HCT116 (cell line): ENCODE results near the gene SAMD1. TPM values are rescaled to one million over a fixed set of nuclear protein-coding genes. Genes with fewer than 3 reads are reported as not detected.

Experiments
- ATAC-seq: fragments of 200-7000 bp; cut with Tn5 transposase; 2 replicates; pipeline ENCODE4 v1.9.1; 2020; ENCODE audit warnings: mild to moderate bottlenecking, moderate library complexity
- BruUV-seq: library from RNA; stranded (reverse); fragments of 400-500 nt; replicated peaks from 2 replicates; lab custom pipeline; 2021; lab: Mats Ljungman, UMichigan
- CTCF ChIA-PET: fragments of 300-600 bp; sonication (Branson Sonifier 250); formaldehyde crosslinking; loops from one replicate; lab custom pipeline; 2021; ENCODE audit warnings: antibody characterized with exemption; lab: Charles Lee
- POLR2A ChIA-PET: fragments of 300-600, 350-600 bp; sonication (Branson Sonifier 250); formaldehyde crosslinking; loops from one replicate; lab custom pipeline; 2021; ENCODE audit warnings: antibody characterized with exemption; lab: Charles Lee
- RAD21 ChIA-PET, 2 experiments: fragments of 300-600 bp; sonication (Branson Sonifier 250); formaldehyde crosslinking; loops; one replicate each; lab custom pipeline; 2023; ENCODE audit warnings: low total read pairs in 2 of 2; ENCODE audit not compliant: uncharacterized antibody in 2 of 2, unreplicated experiment in 2 of 2, low non-redundant PET in 1 of 2; lab: Charles Lee
- DNase-seq: peaks from one replicate; pipeline ENCODE4 v3.0.0-alpha.2; 2010; ENCODE audit warnings: low read depth, low spot score
- H2AFZ ChIP-seq: fragments of 200-600 bp; shearing (Covaris generic), sonication (generic); 2 replicates; pipeline ENCODE4 v1.6.1; 2017; ENCODE audit warnings: low read depth, mixed run types, mixed read lengths, antibody characterized with exemption, low read length; ENCODE audit not compliant: poor library complexity, severe bottlenecking
- H3K27ac ChIP-seq: 2 replicates; pipeline ENCODE4 v1.5.1; 2012; ENCODE audit warnings: low read depth, low read length
- H3K27me3 ChIP-seq: fragments of 200-600 bp; sonication (generic); 2 replicates; pipeline ENCODE4 v1.6.1; 2016; ENCODE audit warnings: mixed run types, low read length, mixed read lengths; ENCODE audit not compliant: insufficient read depth
- H3K36me3 ChIP-seq, 2 experiments: fragments of 200-500 bp in 1 of 2; fragments of 200-600 bp in 1 of 2; sonication (Bioruptor generic) in 1 of 2; sonication (generic) in 1 of 2; 2 replicates each; pipeline versions ENCODE4 v1.5.1 to v1.6.1; 2014 to 2016; ENCODE audit warnings: low read length in 2 of 2, inconsistent platforms in 1 of 2, mixed read lengths in 1 of 2, mixed run types in 1 of 2; ENCODE audit not compliant: insufficient read depth in 2 of 2, control insufficient read depth in 1 of 2
- H3K4me1 ChIP-seq, 2 experiments: fragments of 200-600 bp in 1 of 2; sonication (generic) in 1 of 2; 2 replicates each; pipeline versions ENCODE4 v1.5.1 to v1.6.1; 2012 to 2017; ENCODE audit warnings: low read length in 2 of 2, inconsistent platforms in 1 of 2, mild to moderate bottlenecking in 1 of 2, mixed read lengths in 1 of 2, mixed run types in 1 of 2, moderate library complexity in 1 of 2; ENCODE audit not compliant: insufficient read depth in 2 of 2, control insufficient read depth in 1 of 2
- H3K4me2 ChIP-seq: fragments of 200-600 bp; sonication (generic); 2 replicates; pipeline ENCODE4 v1.6.1; 2017; ENCODE audit warnings: mixed run types, low read length, mixed read lengths
- H3K4me3 ChIP-seq, 2 experiments: fragments of 200-600 bp in 1 of 2; sonication (generic) in 1 of 2; replicated peaks in 1 of 2; 2 replicates each; pipeline ENCODE4 v1.5.1; 2011 to 2016; ENCODE audit warnings: low read length in 2 of 2, control low read depth in 1 of 2, low read depth in 1 of 2, mild to moderate bottlenecking in 1 of 2, mixed read lengths in 1 of 2, mixed run types in 1 of 2
- H3K79me2 ChIP-seq: fragments of 200-600 bp; sonication (generic); 2 replicates; pipeline ENCODE4 v1.6.1; 2017; ENCODE audit warnings: mild to moderate bottlenecking, mixed run types, low read length, moderate library complexity, mixed read lengths; ENCODE audit not compliant: insufficient read depth
- H3K9ac ChIP-seq: fragments of 200-600 bp; sonication (generic); 2 replicates; pipeline ENCODE4 v1.6.1; 2016; ENCODE audit warnings: low read length, mixed read lengths
- H3K9me2 ChIP-seq: fragments of 200-600 bp; sonication (generic), shearing (Covaris generic); 2 replicates; pipeline ENCODE4 v1.6.1; 2017; ENCODE audit warnings: mixed run types, mild to moderate bottlenecking, moderate library complexity; ENCODE audit not compliant: insufficient read depth
- H3K9me3 ChIP-seq, 2 experiments: fragments of 200-500 bp in 1 of 2; fragments of 200-600 bp in 1 of 2; sonication (Bioruptor generic) in 1 of 2; sonication (generic) in 1 of 2; 2 replicates each; pipeline ENCODE4 v1.6.1; 2014 to 2017; ENCODE audit warnings: low read length in 2 of 2, mixed read lengths in 2 of 2, inconsistent platforms in 1 of 2, low read depth in 1 of 2, mild to moderate bottlenecking in 1 of 2, mixed run types in 1 of 2, moderate library complexity in 1 of 2; ENCODE audit not compliant: control insufficient read depth in 1 of 2, insufficient read depth in 1 of 2
- H4K20me1 ChIP-seq: fragments of 200-600 bp; sonication (generic), shearing (Covaris generic); 2 replicates; pipeline ENCODE4 v1.6.1; 2017; ENCODE audit warnings: mixed run types, mild to moderate bottlenecking, moderate library complexity; ENCODE audit not compliant: insufficient read depth
- CBX3 ChIP-seq: IDR thresholded peaks from 2 replicates; pipeline ENCODE4 v1.6.1; 2012; ENCODE audit warnings: low read depth
- EGR1 ChIP-seq: IDR thresholded peaks from 2 replicates; pipeline ENCODE4 v1.6.1; 2012; ENCODE audit warnings: low read depth
- EZH2 ChIP-seq: fragments of 200-600 bp; sonication (generic); IDR thresholded peaks from 2 replicates; pipeline ENCODE4 v1.6.1; 2017; ENCODE audit warnings: antibody characterized with exemption, mixed run types
- POLR2AphosphoS5 ChIP-seq: IDR thresholded peaks from 2 replicates; pipeline ENCODE4 v1.6.1; 2011; ENCODE audit warnings: mild to moderate bottlenecking, low read depth, low read length, moderate library complexity
- SIN3A ChIP-seq: IDR thresholded peaks from 2 replicates; pipeline ENCODE4 v1.6.1; 2012; ENCODE audit warnings: low read depth
- ZFX ChIP-seq: fragments of 450-650 bp; IDR thresholded peaks from 2 replicates; pipeline ENCODE4 v1.6.1; 2017
- intact Hi-C: fragments of 100-400 bp; cut with micrococcal nuclease; formaldehyde crosslinking; loops from 2 replicates; pipeline ENCODE4 v1.10.0; 2022
- total RNA-seq: library from RNA; stranded (reverse); gene quantifications from one replicate; pipeline ENCODE4 v1.2.1, GENCODE V29; 2021; ENCODE audit not compliant: unreplicated experiment
- TF ChIP-seq, protein P1 (sequence below), 3 experiments: fragments of 200-600 bp in 1 of 3; sonication (generic) in 1 of 3; IDR thresholded peaks in 2 of 3; conservative IDR thresholded peaks in 1 of 3; 2 replicates each; pipeline ENCODE4 v1.5.1; 2012 to 2017; ENCODE audit warnings: low read depth in 2 of 3, low read length in 2 of 3, antibody characterized with exemption in 1 of 3, borderline replicate concordance in 1 of 3, control low read depth in 1 of 3, mild to moderate bottlenecking in 1 of 3, mixed read lengths in 1 of 3, mixed run types in 1 of 3, moderate library complexity in 1 of 3; ENCODE audit not compliant: insufficient read depth in 1 of 3

The SAMD1 gene
- total RNA-seq, 1 experiment from 2014 or later: 62.9 TPM

DNA sequence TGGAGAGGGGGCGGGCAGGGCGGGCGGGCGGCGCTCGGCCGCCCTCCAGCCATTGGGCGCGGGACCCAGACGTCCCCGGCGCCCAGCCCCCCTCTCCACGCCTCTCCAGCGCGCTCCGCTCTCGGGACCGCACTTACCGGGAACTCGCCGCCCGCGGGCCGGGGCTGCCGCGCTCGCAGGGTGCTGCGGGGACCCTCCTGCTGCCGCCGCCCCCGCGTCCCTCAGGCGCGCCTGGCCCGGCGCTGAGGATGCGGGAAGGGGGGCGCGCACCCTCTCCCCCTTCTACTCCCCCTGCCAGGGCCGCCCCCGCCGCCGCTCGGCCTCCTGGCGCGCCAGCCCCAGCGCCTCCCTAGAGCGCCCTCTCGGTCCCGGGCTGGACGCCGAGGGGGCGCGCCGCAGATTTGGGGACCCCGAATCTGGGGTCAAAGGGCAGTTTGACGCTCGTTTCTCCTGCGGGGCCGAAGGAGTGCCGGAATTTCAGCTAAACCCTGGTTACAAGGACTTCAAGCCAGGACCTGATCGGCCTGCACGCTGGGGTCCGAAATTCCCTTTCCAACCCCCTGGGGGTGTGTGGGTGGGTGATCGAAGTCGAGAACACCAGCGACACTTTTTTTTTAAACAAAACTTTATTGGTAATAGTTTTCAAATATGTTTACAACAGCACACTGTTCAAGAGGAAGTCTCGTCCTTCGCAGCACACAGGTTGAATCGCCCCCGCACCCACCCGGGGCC is 696 bp upstream of the SAMD1 start:
- DNase-seq: no peak
- Histone ChIP-seq H3K4me1 (peaks cover 12 to 19% of the 10 kb centered on the region in 2 experiments), H3K36me3 (peaks cover 0 to 3% of the 10 kb centered on the region in 2 experiments; a peak in 1 of 4 replicates), H3K9me2 (no peaks in the 10 kb centered on the region), H3K9ac (peak overlapping the region; percentile 73), H3K4me3 (peak overlapping the region; percentile 41 to 66), H3K9me3 (peaks cover 3 to 7% of the 10 kb centered on the region in 2 experiments; a peak in 1 of 4 replicates), H2AFZ (no peak overlapping the region), H3K27me3 (no peaks in the 10 kb centered on the region), H3K27ac (peak overlapping the region; percentile 83), H4K20me1 (no peaks in the 10 kb centered on the region), H3K4me2 (peak overlapping the region; percentile 91), H3K79me2 (no peaks in the 10 kb centered on the region)
- no TSS peak for BruUV-seq
- peak; percentile 39; the same call in 1 of the 2 replicates for TF ChIP-seq ZFX
- TF ChIP-seq CBX3: no peak
- TF ChIP-seq EZH2: no peak
- TF ChIP-seq SIN3A: 0 out of 2 replicates have a peak, but pooled peaks have one; percentile 2
- TF ChIP-seq, protein P1, sequence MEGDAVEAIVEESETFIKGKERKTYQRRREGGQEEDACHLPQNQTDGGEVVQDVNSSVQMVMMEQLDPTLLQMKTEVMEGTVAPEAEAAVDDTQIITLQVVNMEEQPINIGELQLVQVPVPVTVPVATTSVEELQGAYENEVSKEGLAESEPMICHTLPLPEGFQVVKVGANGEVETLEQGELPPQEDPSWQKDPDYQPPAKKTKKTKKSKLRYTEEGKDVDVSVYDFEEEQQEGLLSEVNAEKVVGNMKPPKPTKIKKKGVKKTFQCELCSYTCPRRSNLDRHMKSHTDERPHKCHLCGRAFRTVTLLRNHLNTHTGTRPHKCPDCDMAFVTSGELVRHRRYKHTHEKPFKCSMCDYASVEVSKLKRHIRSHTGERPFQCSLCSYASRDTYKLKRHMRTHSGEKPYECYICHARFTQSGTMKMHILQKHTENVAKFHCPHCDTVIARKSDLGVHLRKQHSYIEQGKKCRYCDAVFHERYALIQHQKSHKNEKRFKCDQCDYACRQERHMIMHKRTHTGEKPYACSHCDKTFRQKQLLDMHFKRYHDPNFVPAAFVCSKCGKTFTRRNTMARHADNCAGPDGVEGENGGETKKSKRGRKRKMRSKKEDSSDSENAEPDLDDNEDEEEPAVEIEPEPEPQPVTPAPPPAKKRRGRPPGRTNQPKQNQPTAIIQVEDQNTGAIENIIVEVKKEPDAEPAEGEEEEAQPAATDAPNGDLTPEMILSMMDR (IDR thresholded peaks at IDR 0.05 in 2 of 3, conservative IDR thresholded peaks at IDR 0.05 in 1 of 3; ENCODE audit: borderline replicate concordance in 1 of 3, insufficient read depth in 1 of 3, low read depth in 2 of 3, low read length in 2 of 3): peak; percentile 27 to 29 (median 29); a peak in 4 of 6 replicates
- peak; percentile 79 for TF ChIP-seq EGR1
- peak; percentile 78 for TF ChIP-seq POLR2AphosphoS5
- ATAC-seq: peak; percentile 84
- RAD21 ChIA-PET: no interaction called here
- POLR2A ChIA-PET: interaction anchor here (0.6 kb wide), 1 partner anchor 20 kb away, joined by 3 read pairs; no protein-coding TSS in a partner anchor
- CTCF ChIA-PET: no interaction called here
- intact Hi-C loops: no loop called here
